Spleen (tissue), 7 donors: ENCODE measurements around the gene TANC1.

ENCODE experiments used
- POLR2A ChIP-seq, 3 donors: fragments of 450-650 bp; IDR thresholded peaks; one replicate each; pipeline ENCODE4 v1.5.1; 2017; ENCODE audit warnings: antibody characterized with exemption in 3 of 3, mild to moderate bottlenecking in 1 of 3
- POLR2AphosphoS5 ChIP-seq, 3 donors: sonication (generic); formaldehyde crosslinking; IDR thresholded peaks; one replicate each; pipeline ENCODE4 v1.5.1; 2017; ENCODE audit warnings: antibody characterized with exemption in 3 of 3
- TF ChIP-seq, protein P1 (sequence below), 11 experiments: fragments of 200-600 bp in 7 of 11; fragments of 450-650 bp in 4 of 11; sonication (generic) in 4 of 11; IDR thresholded peaks in 8 of 11; conservative IDR thresholded peaks in 3 of 11; 1 replicate in 7 of 11; 2 replicates in 4 of 11; pipeline versions ENCODE4 v1.4.0 to v1.8.0; 2016 to 2021; ENCODE audit warnings: antibody characterized with exemption in 11 of 11, inconsistent platforms in 4 of 11, mild to moderate bottlenecking in 1 of 11
- donor health status: DM: no; HTN: no; CAD: no; lungs with moderate emphysema.
- donor health status: DM: no; HTN: no; CAD: no.
- donor health status: DM: no; HTN: no; CAD: no.

DNA sequence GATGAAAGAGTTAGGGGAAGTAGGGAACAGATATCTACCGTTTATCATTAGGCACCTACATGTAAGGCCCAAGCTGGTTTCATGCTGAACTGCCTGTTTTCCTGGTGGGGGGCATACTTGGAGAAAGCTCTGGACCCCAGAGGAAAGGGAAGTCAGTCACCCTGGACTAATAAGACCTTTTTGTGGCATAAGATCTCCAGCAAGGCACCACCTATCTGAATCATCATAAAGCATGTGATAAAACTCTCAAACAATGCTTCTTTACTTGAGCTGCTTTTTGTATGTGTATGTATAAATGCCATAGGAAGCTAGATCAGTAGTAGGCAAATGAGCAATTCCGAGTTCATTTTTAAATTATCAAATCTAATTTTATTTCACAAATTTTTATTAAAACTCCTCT, 104.8 kb downstream of the TANC1 start:
- TF ChIP-seq, protein P1, sequence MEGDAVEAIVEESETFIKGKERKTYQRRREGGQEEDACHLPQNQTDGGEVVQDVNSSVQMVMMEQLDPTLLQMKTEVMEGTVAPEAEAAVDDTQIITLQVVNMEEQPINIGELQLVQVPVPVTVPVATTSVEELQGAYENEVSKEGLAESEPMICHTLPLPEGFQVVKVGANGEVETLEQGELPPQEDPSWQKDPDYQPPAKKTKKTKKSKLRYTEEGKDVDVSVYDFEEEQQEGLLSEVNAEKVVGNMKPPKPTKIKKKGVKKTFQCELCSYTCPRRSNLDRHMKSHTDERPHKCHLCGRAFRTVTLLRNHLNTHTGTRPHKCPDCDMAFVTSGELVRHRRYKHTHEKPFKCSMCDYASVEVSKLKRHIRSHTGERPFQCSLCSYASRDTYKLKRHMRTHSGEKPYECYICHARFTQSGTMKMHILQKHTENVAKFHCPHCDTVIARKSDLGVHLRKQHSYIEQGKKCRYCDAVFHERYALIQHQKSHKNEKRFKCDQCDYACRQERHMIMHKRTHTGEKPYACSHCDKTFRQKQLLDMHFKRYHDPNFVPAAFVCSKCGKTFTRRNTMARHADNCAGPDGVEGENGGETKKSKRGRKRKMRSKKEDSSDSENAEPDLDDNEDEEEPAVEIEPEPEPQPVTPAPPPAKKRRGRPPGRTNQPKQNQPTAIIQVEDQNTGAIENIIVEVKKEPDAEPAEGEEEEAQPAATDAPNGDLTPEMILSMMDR (IDR thresholded peaks at IDR 0.05 in 8 of 11, conservative IDR thresholded peaks at IDR 0.05 in 3 of 11): no peak
- no peak for TF ChIP-seq POLR2A (IDR thresholded peaks at IDR 0.05)
- no peak for TF ChIP-seq POLR2AphosphoS5 (IDR thresholded peaks at IDR 0.05)
